ENCODE measurements around the gene GPR84. TPM values are rescaled to one million over a fixed set of nuclear protein-coding genes. Genes with fewer than 3 reads are reported as not detected.
A peak's percentile ranks its signal among the peaks of the same experiment; 100 is the strongest.

Gene GPR84
- total RNA-seq, 1 donor from 2014 or later, result not detected

DNA sequence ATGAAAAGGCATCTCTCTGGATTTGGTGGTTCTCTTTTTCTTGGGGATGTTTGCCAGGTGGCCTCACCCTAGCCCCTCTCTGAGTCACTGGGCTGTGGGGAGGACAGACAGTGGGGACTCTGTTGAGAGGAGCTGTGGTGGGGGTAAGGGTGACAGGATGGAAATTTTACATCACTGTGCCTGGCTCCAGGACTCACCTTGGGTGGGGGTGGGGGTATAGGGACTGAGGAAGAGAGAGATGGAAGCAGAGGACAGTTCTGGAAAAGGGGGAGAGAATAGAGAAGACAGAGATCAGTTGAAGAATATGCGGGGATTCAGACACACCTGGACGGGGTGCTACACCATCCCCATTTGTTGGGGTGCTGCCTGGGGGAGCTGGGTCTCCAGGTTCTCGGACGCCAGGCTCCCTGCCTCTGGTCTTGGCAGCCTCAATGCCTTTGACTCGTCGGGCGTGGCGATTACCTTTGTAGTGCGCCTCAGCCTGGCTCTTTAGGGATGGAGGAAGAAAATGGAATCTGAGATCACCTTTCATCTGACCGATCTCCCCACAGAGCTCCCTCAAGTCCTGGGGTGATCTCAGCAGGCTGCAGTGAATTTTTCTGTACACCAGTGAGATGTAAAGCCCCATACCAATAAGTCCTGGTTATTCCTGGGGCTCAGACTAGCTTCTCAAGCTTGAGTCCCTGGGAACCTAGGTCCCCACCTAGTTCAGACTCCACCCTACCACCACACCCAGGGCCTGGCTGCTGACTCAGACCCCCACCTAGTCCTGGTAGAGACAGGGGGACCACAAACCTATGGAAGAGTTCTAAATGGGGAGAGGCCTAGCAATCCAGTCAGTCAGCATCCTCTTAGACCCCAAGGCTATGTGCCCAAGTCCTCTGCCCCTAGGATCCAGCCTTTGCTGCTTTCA lies 9.6 kb upstream of the GPR84 start:
- no peak for DNase-seq

DNA sequence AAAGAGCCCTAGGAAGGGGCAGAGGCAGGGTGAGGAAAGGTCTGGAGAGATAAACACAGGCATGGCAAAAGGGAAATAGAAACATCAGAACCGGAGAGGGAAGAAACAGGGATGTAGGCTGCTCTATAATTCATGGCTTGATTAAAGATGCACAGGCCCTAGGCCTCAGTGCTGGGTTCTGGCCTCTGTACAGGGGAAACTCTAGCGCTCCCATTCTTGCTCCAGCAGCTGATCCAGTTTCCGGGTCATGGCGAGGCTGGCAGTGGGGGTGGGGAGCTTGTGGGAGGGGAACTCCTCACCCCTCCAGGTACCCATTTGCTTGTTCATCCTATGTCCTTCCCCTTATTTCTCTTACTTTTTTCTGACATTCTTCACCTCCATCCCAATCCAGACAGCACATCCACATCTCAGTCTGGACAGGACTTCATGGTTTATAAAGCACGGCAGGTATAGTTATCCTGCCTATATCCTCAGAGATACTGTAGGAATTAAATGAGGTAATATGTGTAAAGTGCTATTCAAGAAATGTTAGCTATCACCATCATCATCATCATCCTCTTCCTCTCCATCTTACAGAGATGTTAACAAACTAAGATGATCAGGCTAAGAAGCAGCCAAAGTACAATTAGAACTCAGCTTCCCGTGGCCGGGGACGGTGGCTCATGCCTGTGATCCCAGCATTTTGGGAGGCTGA lies 8.0 kb upstream of the GPR84 start:
- no peak for DNase-seq

DNA sequence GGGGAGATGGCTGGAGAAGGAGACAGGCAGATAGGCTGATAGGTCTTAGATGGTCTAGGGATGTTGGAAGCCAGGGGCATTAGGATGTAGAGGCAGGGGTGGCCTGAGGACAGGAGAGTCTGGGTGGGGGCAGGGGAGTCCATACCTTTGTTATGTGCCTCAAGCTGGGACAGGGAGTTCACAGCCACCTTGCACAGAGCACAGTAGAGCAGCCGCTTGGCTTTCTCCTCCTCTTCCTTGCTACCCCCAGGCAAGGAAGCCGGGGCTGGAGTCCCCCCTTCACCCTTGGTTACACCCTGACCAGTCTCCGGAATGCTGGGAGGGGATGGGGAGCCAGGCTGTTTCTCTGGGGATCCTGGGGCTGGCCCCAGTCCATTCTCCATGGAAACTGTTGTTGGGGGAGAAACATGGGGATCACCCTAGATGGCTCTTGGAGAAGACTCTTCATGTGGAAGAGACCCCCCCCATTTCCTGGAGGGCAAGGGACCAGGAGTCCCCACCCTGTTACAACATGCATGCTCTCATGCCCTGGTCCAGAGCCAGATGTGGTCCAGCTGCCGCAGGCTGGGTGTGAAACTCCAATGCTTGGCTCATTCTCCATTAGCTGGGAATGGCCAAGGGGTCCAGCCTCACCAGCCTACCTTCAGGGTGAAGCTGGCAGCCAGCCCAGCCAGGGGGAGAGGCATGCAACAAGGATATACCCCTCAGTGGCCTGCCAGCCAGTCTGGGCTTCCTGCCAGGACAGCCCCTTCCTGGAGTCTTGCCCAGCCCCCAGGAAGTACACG lies 7.2 kb upstream of the GPR84 start:
- DNase-seq, result peak; percentile 90

DNA sequence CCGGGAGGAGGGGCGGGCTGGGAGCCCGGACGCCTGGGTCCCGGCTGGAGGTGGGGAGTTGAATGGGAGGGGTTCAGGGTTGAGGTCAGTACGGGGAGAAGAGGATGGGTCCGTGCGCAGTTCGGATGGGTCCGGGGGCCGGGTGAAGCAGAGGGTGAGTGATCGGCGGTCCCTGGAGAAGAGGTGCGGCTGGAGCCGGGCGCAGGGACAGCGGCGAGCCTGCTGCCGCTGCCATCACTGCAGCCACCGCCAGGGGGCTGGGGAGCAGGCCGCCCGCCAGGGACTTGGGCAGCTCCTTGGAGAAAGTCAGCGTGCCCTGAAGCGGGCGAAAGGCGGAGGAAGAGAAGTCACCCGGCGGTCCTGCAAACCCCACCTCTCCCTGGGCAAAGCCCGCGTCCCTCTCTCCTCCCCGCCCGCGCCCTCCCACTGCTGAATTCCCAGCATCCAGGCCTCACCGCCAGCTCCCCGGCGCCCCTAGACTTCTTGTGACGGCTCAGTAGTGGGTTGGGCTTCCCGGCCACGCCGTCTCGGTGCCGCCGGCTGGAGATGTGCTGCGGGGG lies 6.0 kb upstream of the GPR84 start:
- DNase-seq, result peak; percentile 88

DNA sequence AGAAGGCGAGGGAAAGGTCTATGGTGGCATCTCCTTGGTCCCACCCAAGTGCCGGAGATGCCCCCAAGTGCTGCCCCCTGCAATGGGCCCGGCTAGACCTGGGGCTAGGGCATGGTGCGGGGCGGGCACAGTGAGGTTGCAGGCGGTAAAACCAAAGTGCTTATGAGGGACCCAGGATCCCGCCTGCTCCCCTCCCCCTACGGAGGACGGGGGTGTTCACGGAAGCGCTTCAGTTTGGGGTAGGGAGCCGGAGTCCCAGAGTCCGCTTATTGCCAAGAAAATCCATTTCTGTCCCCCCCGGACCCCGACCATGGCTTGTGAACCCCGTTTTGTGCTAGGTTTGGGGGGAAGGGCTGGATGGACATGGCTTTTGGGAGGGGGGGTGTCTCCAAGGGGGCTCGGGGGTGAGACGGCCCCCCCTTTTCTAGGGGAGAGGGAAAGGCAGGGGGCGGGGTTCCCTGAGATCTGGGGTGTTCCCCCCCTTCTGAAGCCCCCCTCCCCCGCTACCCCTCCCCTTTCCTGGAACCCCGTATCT lies 5.4 kb upstream of the GPR84 start:
- peak; percentile 14 for DNase-seq

DNA sequence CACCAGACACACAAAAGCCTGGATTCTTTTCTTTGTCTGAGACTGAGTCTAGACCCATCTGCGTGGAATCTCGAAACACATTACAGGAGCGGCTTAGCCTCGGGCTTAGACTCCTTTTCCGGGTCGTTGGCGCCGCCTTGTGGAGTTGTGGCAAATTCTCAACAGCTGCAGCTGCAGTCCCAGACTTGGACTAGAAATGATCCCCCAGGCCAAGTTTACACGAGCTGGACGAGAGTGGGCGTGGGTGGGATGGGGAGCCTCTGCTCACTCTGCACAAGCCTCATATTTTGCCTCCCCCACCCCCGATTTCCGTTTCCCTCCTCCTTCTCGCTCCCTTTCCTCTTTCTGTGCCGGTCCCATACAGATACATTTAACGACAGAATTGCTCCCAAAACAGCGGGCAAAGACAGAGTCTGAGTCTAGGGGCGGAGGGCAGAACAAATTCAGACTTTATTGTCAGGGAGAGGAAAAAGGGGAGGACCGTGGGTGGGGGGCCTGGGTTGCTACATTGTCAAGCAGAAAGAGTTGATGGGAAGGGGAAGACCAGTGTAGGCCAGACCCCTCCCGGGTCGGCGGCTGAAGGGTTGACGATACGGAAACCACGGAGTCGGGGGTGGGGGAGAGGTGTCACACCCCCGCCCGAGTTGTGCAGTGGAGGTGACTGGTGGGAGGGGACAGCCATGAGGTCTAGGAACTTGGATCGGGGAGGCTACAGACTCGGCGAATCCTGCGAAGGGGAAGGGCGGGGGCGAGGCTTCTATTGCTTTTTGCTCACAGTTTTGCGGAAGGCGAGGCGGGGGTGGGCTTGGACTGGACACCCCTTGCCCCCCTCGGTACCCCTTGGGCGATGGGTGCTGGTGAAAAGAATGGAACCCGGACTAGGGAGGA lies 4.7 kb upstream of the GPR84 start:
- peak; percentile 98 for DNase-seq

DNA sequence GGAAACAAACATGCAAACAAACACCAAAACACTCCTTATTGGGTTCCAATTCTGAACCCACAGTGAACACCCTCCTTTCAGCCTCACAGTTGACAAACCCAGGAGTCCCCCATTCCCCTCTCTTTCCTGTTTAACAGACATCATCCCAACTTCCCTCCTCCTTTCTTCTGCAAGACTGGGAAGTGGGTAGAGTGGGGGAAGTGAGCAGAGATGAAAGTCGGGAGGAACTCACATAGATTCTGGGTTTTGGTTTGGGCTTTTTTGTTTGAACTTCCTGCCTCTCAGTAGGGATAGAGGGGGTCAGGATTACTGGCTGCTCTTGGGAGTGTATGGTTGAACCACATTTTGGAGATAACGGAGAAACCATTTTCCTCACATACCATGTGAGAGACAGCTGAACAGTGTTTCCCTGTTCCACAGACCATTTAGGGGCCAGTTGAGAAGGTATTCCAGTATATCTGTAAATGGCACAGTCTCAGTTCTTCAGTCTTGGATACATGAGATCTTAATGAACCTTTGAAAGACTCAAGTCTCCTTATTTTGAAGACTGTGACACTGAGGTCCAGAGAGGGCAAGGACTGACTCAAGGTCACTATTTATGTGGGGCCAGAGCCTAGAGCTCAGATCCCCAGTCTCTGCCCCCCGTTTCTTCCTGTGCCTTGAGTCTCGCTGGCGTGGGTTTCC lies 3.9 kb upstream of the GPR84 start:
- DNase-seq, result peak; percentile 3

DNA sequence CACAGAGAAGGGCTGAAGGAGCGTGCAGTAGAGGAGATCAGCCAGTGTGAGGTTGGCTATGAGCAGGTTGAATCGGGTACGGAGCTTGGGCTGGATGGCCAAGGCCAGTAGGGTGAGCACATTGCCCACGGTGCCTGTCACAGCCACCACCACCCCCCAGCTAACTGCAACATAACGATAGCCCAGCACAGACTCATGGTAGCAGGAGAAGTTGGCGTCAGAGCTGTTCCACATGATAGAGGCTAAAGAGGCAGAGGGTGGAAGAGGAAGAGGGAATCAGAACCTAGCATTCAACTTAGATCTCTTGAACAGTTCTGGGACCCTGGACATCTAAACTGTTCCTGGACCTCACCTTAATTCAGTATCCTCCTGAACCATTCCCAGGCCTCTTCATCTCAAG lies 668 bp downstream of the GPR84 start:
- DNase-seq, result no peak

DNA sequence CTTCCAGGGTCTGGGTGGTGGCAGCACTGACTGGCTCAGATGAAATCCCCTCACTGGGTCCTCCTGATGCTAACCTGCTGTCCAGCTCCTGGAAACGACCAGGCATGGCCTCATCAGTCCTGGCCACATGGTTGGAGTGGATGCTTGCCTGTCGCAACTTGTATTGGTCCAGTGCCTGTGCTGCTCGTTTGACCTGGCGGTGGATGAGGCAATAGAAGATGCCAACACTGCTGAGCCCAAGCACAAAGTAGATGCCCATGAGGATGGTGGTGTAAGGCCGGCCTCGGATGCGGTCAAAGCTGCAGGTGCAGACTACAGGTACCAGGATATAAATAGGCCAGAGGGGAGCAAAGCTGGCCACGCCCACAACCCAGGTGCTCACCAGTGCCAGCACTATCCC lies 1.2 kb downstream of the GPR84 start:
- no peak for DNase-seq

DNA sequence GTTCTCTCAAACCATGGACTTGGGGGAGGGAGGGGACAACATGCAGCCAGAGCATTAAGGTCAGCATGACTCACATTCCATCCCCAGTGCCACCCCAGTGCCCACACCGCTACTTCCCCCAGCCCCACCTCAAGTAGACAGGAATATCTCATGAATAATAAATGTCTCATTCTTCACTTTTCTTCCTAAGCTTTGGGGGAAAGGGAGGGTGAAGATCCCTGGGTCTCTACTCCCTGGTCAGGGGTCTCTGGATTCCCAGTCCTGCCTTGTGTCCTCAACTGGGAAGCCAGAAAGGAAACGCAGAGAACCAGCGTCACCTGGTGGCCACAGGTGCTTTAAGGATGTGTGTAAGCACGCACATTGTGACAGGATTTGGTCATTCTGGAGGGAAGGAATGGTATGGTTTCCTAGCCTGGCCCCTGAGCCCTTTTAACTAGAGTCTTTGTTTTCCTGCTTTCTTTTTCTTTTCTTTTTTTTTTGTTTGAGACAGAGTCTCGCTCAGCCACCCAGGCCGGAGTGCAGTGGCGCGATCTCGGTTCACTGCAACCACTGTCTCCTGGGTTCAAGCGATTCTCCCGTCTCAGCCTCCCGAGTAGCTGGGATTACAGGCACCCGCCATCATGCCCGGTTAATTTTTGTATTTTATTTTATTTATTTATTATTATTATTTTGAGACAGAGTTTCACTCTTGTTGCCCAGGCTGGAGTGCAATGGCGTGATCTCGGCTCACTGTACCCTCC lies 3.4 kb downstream of the GPR84 start:
- peak; percentile 92 for DNase-seq

DNA sequence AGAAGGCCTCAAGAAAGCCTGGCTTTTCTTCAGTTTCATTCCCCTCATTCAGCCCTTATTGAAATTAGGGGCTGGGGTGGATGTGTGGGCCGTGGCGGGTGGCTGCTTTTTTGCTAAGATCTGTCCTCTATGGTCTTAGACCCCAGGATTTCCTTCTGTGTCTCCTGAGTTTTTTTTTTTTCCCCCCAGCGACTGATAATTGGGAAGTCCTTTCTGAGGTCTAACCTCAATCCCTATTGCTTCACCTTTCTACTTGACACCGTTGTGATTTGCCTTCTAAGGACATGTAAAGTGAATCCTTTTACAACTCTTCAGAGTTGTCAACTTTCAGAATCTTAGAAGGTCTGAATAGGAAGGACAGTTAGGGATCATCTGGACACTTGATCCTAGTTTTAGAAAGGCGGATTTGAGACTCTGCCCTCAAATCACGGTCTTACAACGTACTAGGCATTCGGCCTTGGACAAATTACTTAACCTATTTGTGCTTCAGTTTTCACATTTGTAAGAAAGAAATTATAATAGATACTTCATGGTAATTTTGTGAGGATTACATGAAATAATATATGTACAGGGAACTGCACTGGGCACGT lies 4.4 kb downstream of the GPR84 start:
- no peak for DNase-seq

DNA sequence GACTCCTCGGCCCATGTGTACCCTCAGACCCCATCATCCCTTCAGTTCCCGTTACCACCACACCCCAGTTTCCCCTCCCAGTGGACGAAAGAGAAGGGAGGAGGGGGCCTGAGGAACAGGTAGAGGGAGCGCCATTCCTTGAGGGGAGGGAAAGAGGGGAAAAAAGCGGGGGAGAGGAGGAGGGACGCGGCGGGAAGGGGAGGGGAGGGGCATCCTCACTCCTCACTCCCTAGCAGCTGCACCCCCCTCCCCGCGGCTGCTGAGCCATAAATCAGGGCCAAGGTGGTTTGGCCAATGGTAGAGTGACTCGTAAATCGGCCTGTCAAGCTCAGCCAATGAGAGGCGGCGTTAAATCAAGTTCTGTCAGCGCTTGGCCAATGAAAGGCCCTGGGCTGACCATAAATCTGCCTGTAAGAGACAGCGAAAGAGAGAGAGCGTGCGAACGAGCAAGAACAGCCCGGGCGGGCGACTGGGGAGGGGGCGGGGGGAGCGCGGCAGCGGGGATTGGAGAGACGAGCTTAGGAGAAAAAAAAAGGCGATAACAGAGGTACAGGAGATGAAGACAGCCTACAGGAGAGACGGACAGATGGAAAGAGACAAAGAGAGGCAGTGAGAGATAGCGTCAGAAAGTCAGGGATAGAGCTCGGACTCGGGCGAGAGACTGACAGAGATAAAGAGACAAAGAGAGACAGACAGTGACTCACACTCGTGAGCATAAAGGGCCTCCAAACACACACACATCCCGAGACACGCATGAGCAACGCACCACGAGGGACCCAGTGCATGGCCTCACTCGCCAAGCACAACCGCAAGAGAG lies 5.1 kb downstream of the GPR84 start:
- peak; percentile 100 for DNase-seq

DNA sequence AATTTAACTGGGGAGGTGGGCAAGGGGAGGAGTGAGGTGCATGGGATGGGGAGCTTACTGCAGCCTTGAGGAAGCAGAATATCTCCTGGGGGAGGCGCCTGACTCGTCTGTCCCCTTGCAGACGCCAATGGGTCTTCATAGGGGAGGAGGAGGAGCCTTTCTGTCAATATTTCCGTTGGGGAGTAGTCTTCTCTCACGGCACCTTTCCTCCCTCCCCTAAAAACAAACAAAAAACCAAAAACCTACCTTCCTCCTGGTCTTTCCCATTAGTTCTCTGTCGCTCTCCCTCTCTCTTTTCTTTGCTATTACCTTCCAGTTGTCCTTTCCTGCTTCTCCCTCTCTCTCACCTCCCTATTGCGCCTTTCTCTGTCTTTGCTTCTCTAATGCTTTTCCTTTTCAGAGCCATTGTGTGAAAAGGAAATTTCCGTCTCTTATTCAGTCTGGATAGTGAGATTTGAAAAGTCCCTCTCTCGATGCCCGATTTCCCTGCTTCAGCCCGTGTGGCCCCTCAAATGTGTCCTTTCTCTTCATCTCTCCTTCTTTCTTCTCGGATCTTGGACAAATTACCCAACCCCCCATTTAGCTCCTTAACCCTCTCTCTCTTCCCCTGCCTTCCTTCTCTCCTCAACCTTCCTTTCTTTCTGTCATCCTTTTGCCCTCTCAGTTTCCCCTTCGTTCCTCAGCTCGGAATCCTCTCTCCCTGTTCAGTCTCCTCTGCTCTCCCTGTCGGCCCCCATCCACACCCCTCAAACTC lies 5.9 kb downstream of the GPR84 start:
- DNase-seq, result peak; percentile 65

DNA sequence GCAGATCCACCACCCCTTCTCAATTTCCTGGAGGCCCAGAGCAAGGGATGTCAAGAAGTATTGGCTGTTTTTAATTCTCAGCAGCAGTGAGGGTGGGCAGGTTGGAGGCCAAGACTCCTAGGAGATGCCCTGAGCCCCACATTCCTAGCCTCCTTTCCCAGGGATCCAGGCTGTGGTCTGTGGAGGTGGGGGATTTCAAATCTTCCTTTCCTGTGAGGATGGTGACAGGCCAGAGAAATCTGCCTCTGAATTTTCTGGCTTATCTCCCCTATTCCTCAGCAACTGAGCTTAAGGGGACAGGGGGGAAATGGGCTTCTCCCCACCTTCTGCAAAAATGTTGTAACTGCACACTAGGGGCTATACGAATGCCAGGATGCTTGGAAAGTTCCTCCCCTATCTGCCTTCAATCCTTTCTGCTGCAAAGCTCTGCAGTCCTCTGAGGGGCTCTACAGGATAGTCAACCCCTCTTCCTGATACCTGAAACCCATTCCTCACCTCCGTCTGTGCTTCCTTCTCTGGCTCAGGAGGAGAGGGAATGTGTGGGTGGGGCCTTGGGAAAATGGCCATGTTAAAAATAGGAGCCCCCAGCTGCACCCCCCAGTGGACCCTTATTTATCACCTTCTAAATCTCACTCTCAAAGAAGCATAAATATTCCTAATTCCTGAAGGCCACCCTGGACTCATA lies 6.6 kb downstream of the GPR84 start:
- DNase-seq, result no peak

DNA sequence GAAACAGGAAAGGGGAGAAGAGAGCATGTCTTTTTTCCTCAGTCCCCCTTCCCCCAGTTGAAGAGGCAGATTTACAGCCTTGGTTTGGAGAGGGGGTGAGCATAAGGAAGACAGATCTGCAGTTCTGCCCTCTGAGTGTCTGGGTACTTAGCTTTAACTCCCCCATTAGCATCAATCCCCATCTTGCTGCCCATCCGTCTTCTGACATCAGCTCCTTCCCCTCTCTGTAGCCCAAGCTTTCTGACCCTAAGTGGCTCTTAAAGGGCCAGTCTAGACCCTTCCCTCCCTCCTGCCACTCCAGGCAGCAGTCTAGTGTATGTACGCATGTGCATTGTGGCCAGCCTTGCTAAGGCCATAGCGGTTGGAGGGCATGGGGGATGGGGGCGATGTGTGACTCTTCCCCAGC lies 7.3 kb downstream of the GPR84 start:
- no peak for DNase-seq

DNA sequence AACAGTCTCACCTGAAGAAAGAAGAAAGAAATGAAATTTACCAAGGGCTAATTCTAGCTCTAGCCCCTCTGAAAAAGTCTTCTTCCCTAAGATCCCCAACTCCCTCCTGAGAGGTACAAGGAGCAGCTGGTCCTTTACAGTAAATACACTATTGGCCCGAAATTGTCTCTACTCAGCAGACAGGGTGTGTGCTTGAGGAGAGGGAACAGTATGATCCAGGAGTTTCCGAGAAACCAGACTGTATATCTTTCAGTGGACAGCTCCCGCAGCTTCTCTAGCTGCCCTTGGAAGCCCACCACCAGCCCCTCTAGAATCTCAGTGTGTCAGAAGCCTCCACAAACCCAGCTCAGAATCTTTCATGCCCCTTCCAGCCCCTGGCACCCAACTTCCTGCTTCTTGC lies 8.1 kb downstream of the GPR84 start:
- DNase-seq, result peak; percentile 66
